HUES64 (cell line): ENCODE measurements around the gene CLCF1.
"Not testable (repeated sequence)": the region's sequence is repeated elsewhere in the genome, so short reads cannot be mapped to it uniquely, and the experiment has no call there.

Source experiments
- H3K27ac ChIP-seq: 2 replicates; pipeline ENCODE4 v1.7.0; 2013; ENCODE audit warnings: low read depth, low read length, inconsistent platforms
- H3K27me3 ChIP-seq: 2 replicates; pipeline ENCODE4 v1.6.1; 2013; ENCODE audit warnings: mild to moderate bottlenecking, low read length; ENCODE audit not compliant: insufficient read depth
- H3K36me3 ChIP-seq: 2 replicates; pipeline ENCODE4 v1.6.1; 2013; ENCODE audit warnings: mild to moderate bottlenecking, low read length; ENCODE audit not compliant: insufficient read depth
- H3K4me1 ChIP-seq: 2 replicates; pipeline ENCODE4 v1.6.1; 2013; ENCODE audit warnings: mild to moderate bottlenecking, low read length, moderate library complexity; ENCODE audit not compliant: insufficient read depth
- H3K4me3 ChIP-seq: 2 replicates; pipeline ENCODE4 v1.5.1; 2013; ENCODE audit warnings: mild to moderate bottlenecking, low read length, moderate library complexity
- H3K9ac ChIP-seq: 2 replicates; pipeline ENCODE4 v1.6.1; 2013; ENCODE audit warnings: mild to moderate bottlenecking, low read depth, low read length
- H3K9me3 ChIP-seq: 2 replicates; pipeline ENCODE4 v1.6.1; 2013; ENCODE audit warnings: low read depth, low read length; ENCODE audit not compliant: insufficient read depth
- WGBS: fragments of 150-250, 120-280 bp; methylation state at CpG from one replicate; pipeline ENCODE4 v1.1.7; 2013; ENCODE audit warnings: missing lambda C conversion rate; 5-methylcytosine and 5-hydroxymethylcytosine counted together

CLCF1 gene

DNA sequence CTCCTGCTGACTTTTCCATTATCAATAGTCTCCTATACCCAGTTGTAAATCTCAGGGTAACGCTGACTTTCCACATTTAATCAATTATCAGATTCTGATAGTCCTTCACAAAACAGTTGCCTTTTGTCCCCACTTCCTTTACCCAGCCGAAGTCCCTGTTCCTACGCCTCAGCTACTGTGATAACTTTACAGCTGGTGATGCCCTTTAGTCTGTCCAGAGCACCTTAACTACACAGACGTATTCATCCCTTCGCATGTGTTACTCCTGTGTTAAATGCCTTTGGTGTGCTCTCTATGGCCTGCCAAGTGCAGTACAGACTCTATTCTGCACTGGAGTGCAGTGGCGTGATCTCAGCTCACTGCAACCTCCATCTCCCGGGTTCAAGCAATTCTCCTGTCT lies 49.9 kb downstream of the CLCF1 start:
- H3K4me3 ChIP-seq: no peak overlapping the region
- no peaks in the 10 kb centered on the region for H3K9me3 ChIP-seq
- 91% methylated on average over 7 of the region's 7 CpGs for WGBS
- no peak overlapping the region for H3K9ac ChIP-seq
- H3K4me1 ChIP-seq: no peaks in the 10 kb centered on the region
- H3K36me3 ChIP-seq: no peaks in the 10 kb centered on the region
- peaks cover 24% of the 10 kb centered on the region for H3K27me3 ChIP-seq
- no peak overlapping the region for H3K27ac ChIP-seq

DNA sequence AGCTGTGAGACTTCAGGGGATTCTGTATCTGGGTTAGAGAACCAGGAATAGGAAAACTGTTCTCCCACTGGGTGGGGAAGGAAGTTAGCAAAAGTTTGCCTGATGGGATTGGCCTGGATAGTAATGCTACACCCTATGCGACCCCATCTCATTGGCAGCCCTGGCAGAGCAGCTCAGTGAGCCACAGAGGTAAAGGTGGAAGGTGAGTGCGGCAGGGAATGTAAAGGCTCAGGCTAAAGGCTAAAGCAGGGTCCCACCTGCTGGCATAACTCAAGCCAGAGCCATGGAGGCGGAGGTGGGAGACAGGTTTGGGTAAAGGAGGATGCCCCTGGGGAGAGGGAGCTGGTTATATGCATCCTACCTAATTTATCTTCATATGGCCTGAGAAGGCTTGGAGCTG lies 51.3 kb downstream of the CLCF1 start:
- Histone ChIP-seq H3K4me3 (no peak overlapping the region), H3K27me3 (peaks cover 32% of the 10 kb centered on the region), H3K9me3 (no peaks in the 10 kb centered on the region), H3K27ac (no peak overlapping the region), H3K36me3 (no peaks in the 10 kb centered on the region), H3K9ac (no peak overlapping the region), H3K4me1 (no peaks in the 10 kb centered on the region)
- WGBS: 83% methylated on average over 3 of the region's 3 CpGs

DNA sequence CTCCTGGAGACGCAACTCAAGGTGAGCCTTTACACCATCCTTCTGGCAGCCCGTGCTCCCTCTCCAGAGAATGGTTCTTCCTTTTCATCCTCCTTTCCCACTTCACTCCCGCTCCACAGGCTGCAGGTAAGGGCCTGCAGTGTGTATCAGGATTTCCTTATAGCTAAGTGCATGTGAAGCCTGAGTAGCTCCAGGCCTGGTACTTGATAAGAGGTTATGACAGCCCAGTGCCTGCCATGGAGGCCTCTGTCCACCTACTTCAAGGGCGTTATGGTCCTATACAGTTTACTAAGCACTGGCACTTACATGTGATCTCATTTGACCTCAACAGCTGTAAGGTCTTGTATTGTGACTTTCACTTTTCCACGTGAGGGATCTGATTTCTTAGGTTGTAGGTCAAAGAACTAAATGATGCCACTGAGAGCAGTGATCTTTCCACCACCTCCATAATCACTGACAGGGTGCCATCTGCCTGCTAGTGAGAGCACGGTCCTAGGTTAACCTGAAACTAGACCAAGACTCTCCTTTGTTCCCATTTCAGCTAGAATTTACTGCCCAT lies 52.0 kb downstream of the CLCF1 start:
- no peaks in the 10 kb centered on the region for H3K36me3 ChIP-seq
- no peak overlapping the region for H3K4me3 ChIP-seq
- peaks cover 32% of the 10 kb centered on the region for H3K27me3 ChIP-seq
- WGBS: 90% methylated on average over 6 of the region's 6 CpGs
- H3K27ac ChIP-seq: no peak overlapping the region
- no peaks in the 10 kb centered on the region for H3K9me3 ChIP-seq
- H3K9ac ChIP-seq: no peak overlapping the region
- H3K4me1 ChIP-seq: no peaks in the 10 kb centered on the region

DNA sequence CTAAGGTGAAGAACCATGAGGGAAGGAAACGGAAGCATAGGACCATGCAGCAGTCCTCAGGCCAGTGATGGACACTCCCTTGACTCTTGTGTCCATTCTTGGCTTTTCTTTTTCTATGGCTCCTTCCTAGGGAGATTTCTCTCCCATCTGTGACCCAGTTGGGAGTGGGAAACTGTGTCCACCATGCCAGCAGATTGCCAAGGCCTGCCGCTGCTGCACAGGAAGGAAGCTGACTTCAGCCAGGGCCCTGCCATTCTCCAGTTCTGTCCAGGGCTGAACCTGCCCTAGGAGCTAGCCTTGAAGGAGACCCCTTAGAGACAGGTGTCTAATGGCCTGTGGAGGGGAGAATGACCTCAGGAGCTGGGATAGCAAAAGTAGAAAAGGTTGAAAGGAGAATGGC lies 52.7 kb downstream of the CLCF1 start:
- no peaks in the 10 kb centered on the region for H3K9me3 ChIP-seq
- H3K4me3 ChIP-seq: no peak overlapping the region
- no peaks in the 10 kb centered on the region for H3K4me1 ChIP-seq
- H3K36me3 ChIP-seq: no peaks in the 10 kb centered on the region
- WGBS: 94% methylated on average over 2 of the region's 2 CpGs
- no peak overlapping the region for H3K9ac ChIP-seq
- H3K27ac ChIP-seq: no peak overlapping the region
- H3K27me3 ChIP-seq: peaks cover 32% of the 10 kb centered on the region

DNA sequence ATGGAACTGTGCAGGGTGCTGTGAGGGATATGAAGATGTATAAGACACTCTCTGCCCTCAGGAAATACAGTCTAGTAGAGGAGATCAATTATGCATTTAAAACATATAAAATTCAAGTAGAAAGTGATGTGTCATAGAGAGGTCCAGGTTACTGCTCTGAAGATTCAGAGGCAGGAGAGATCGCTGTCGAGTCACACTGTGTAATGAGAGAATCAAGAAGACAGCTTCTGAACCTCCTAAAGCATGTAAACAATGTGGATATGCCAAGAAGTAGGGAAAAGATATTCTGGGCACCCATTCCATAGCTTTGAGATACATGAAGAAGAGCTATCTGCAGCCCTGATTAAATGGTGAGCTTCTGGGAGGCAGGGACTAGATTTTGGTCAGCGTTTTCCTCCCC lies 53.4 kb downstream of the CLCF1 start:
- H3K4me3 ChIP-seq: no peak overlapping the region

DNA sequence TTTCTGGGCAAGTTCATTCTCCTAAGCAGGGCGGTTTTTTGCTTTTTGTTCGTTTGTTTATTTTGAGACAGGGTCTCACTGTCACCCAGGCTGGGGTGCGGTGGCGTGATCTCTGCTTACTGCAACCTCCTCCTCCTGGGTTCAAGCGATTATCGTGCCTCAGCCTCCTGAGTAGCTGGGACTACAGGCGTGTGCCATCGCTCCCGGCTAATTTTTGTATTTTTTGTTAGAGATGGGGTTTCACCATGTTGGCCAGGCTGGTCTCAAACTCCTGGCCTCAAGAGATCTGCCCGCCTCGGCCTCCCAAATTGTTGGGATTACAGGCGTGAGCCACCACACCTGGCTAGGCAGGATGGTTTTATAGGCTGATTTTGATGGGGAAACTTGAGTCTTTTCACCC lies 54.5 kb downstream of the CLCF1 start:
- H3K4me3 ChIP-seq, H3K36me3 ChIP-seq, H3K27ac ChIP-seq, H3K4me1 ChIP-seq, H3K9me3 ChIP-seq, H3K9ac ChIP-seq: not testable (repeated sequence)
- 91% methylated on average over 12 of the region's 12 CpGs for WGBS
- H3K27me3 ChIP-seq: peaks cover 32% of the 10 kb centered on the region

More for the DNA sequence above, 53.4 kb downstream of the CLCF1 start:
- Histone ChIP-seq H3K4me1 (no peaks in the 10 kb centered on the region), H3K36me3 (no peaks in the 10 kb centered on the region), H3K9ac (no peak overlapping the region), H3K9me3 (no peaks in the 10 kb centered on the region), H3K27ac (no peak overlapping the region), H3K27me3 (peaks cover 32% of the 10 kb centered on the region)
- WGBS: 83% methylated on average over 3 of the region's 3 CpGs

DNA sequence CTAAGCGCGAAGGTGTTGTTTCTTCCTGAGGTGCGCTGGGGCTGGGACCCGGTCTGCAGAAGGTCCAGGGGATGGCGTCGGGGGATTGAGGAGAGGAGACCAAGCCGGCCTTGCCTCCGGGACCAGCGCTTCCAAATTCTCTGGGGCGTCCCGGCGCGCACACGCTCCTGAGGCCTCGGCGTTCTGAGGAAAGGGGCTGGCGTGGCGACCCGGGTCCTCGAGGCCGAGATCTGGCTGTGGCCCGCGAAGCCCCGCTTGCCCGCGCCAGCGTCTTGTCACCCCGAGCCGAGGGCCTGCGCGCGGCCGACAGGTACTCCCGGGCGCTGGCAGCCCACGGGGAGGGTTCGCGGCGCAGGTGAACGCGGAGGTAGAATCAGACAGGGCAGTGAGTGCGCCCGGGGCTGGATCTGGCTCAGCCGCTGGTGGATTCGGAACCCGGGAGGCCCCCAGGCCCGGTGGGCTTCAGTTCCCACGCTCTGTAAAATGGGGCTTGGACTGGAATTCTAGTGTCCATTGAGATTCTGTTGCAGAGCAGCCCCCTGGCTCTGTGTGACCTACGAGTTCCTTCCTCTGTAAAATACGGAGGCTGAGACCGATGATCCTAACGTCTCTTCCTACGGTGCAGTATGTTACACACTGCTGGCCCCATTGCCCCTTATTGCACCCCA lies 55.4 kb downstream of the CLCF1 start:
- 4% methylated on average over 53 of the region's 53 CpGs for WGBS
- Histone ChIP-seq H3K36me3 (no peaks in the 10 kb centered on the region), H3K9ac (0 out of 2 replicates have a peak overlapping the region, but pooled peaks have one; percentile 10), H3K4me3 (peak overlapping the region; percentile 68), H3K4me1 (no peaks in the 10 kb centered on the region), H3K9me3 (no peaks in the 10 kb centered on the region), H3K27me3 (peaks cover 32% of the 10 kb centered on the region), H3K27ac (no peak overlapping the region)

DNA sequence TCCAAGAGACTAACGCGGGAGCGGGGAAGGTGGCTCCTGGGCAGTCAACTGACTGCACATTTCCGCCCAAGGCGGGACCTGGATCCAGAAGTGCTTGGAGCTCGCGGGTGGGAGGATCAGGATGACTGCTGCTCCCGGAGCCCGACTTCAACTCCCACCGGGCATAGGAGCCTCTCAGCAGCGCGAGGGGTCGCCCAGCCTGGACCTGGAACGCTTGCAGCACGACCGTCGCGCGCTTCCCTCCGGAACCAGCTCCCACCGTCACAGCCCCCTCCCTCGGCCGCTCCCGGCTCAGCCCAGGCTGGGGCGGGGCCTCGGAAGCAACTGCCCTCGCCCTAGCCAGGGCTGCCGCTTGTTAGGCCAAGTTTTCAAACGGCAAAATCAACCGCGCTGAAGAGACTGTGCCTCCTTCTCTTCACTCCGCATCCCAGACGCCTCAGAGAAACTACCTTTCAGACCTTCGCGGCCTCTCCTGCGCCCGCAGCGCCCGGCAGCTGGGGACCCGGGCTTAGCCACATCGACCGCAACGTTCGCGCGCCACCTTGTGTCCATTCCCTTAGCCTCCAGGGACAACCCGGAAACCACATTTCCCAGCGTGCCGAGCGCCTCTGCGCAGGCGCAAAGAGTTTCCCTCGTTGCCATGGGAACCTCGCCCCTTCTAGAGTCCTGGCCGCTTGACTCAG lies 56.1 kb downstream of the CLCF1 start:
- H3K36me3 ChIP-seq: no peaks in the 10 kb centered on the region
- H3K27me3 ChIP-seq: peaks cover 32% of the 10 kb centered on the region
- H3K27ac ChIP-seq: peak overlapping the region; percentile 58
- H3K9me3 ChIP-seq: no peaks in the 10 kb centered on the region
- peak overlapping the region; percentile 52 for H3K9ac ChIP-seq
- peak overlapping the region; percentile 68 for H3K4me3 ChIP-seq
- whole genome bisulfite sequencing: under 1% methylated on average over 55 of the region's 55 CpGs
- no peaks in the 10 kb centered on the region for H3K4me1 ChIP-seq

DNA sequence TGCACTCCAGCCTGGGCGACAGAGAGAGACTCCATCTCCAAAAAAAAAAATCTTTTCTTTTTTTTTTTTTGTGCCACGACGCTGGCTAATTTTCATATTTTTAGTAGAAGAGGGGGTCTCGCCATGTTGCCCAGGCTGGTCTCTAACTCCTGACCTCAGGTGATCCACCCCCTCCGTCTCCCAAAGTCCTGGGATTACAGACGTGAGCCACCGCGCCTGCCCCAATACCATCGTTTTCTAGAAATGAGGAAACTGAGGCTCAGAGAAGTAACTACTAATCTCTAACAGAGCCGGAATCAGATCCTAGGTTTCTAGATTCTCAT lies 56.6 kb downstream of the CLCF1 start:
- no peaks in the 10 kb centered on the region for H3K9me3 ChIP-seq
- peak overlapping the region; percentile 58 for H3K27ac ChIP-seq
- no peaks in the 10 kb centered on the region for H3K36me3 ChIP-seq
- 2% methylated on average over 10 of the region's 10 CpGs for WGBS
- H3K4me1 ChIP-seq: no peaks in the 10 kb centered on the region
- peak overlapping the region; percentile 52 for H3K9ac ChIP-seq
- H3K4me3 ChIP-seq: peak overlapping the region; percentile 68
- H3K27me3 ChIP-seq: peaks cover 32% of the 10 kb centered on the region

DNA sequence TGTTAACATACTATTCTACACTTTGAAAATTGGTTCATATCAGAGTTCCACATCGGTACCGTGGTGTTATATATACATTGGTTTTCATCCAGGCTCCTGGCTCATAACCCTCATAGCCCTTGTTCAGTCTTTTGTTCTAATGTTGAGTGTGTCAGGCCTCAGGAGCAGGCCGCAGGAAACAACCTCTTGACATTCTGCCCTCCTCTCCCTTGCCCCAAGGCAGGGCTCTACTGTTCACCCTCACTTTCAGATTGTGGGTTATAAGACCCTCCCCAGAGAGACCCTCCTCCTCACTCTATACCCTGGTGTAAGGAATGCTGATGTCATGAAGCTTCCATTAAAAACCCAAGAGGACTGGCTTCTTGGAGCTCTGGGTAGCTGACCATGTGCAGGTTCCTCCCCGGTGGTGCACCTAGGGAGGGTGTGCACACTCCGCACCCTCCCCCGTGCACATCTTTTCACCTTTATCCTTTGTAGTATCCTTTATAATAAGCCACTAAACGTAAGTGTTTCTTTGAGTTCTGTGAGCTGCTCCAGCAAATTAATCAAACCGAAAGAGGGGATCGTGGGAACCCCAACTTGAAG lies 58.0 kb downstream of the CLCF1 start:
- WGBS: 89% methylated on average over 9 of the region's 9 CpGs
- H3K4me1 ChIP-seq: no peaks in the 10 kb centered on the region
- H3K9me3 ChIP-seq: no peaks in the 10 kb centered on the region
- H3K36me3 ChIP-seq: no peaks in the 10 kb centered on the region
- no peak overlapping the region for H3K9ac ChIP-seq
- no peak overlapping the region for H3K27ac ChIP-seq
- H3K27me3 ChIP-seq: peaks cover 26% of the 10 kb centered on the region
- no peak overlapping the region for H3K4me3 ChIP-seq

DNA sequence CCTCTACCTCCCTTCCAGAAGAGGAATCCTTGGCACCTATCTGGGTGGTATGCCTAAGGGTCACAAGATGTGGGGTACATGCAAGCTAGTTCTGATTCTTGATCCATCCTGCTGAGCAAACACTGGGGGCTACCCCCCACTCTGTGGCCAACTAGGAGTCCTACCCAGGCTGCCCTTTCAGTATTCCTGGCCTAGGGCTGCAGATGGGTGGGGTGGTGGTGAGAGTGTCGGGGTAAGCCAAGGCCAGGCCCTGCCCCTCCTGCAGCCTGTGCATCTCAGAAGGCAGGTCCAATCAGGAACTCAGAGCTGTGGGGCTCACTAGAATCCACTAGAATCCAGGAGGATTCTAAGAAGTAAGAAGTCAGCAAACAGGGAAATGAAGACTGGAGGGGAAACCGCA lies 59.2 kb downstream of the CLCF1 start:
- Histone ChIP-seq H3K4me3 (no peak overlapping the region), H3K9ac (no peak overlapping the region), H3K4me1 (no peaks in the 10 kb centered on the region), H3K36me3 (0 out of 2 replicates have a peak, but pooled peaks cover 4% of the 10 kb centered on the region), H3K27me3 (peaks cover 15% of the 10 kb centered on the region), H3K27ac (no peak overlapping the region), H3K9me3 (no peaks in the 10 kb centered on the region)
- WGBS: 92% methylated on average over 2 of the region's 2 CpGs
